AG08396 (cell line): ENCODE results near the gene AURKA.
A peak's percentile ranks its signal among the peaks of the same experiment; 100 is the strongest.
"Not testable (repeated sequence)": the region's sequence is repeated elsewhere in the genome, so short reads cannot be mapped to it uniquely, and the experiment has no call there.

ENCODE experiments used
- DNase-seq: peaks from one replicate; pipeline ENCODE4 v3.0.0; 2012; ENCODE audit warnings: low spot score, mixed read lengths

The AURKA gene

GRCh38 chr20:56422076-56422823 lies 30.2 kb upstream of the AURKA start:
- DNase-seq: peak; percentile 60

- DNase-seq: no peak
Measured at GRCh38 chr20:56420940-56421688, 29.1 kb upstream of the AURKA start.

GRCh38 chr20:56420028-56420427 lies 28.0 kb upstream of the AURKA start:
- no peak for DNase-seq

- DNase-seq: no peak
Measured at GRCh38 chr20:56418385-56418861, 26.4 kb upstream of the AURKA start.

GRCh38 chr20:56417911-56418310 lies 25.9 kb upstream of the AURKA start:
- no peak for DNase-seq

GRCh38 chr20:56417402-56417801 lies 25.4 kb upstream of the AURKA start:
- no peak for DNase-seq

- peak; percentile 28 for DNase-seq
Measured at GRCh38 chr20:56414842-56415765, 23.1 kb upstream of the AURKA start.

GRCh38 chr20:56412949-56413348 lies 20.9 kb upstream of the AURKA start:
- DNase-seq: no peak

- no peak for DNase-seq
Measured at GRCh38 chr20:56412473-56412790, 20.4 kb upstream of the AURKA start.

GRCh38 chr20:56411759-56412472 lies 19.9 kb upstream of the AURKA start, which contains the start of gene CASS4:
Gene CASS4, plus strand, starts transcription at chr20:56412260. Its CDS starts 199 bp downstream, at chr20:56412459.
- peak; percentile 41 for DNase-seq

GRCh38 chr20:56411287-56411686 lies 19.3 kb upstream of the AURKA start:
- DNase-seq: not testable (repeated sequence)

- DNase-seq: no peak
Measured at GRCh38 chr20:56409956-56410355, 17.9 kb upstream of the AURKA start.

GRCh38 chr20:56409521-56409920 lies 17.5 kb upstream of the AURKA start:
- no peak for DNase-seq

GRCh38 chr20:56406910-56407309 lies 14.9 kb upstream of the AURKA start:
- DNase-seq: no peak

- DNase-seq: not testable (repeated sequence)
Measured at GRCh38 chr20:56405356-56405755, 13.3 kb upstream of the AURKA start.

- DNase-seq: no peak
Measured at GRCh38 chr20:56403465-56403864, 11.4 kb upstream of the AURKA start.

GRCh38 chr20:56400001-56400640 lies 8.1 kb upstream of the AURKA start:
- peak; percentile 42 for DNase-seq

- no peak for DNase-seq
Measured at GRCh38 chr20:56395166-56395565, 3.2 kb upstream of the AURKA start.

GRCh38 chr20:56393653-56394052 lies 1.6 kb upstream of the AURKA start:
- DNase-seq: no peak

- no peak for DNase-seq
Measured at GRCh38 chr20:56392881-56393482, 967 bp upstream of the AURKA start.
